WI38 (cell line): ENCODE data around the gene MED27.

Source experiments
- H3K4me3 ChIP-seq: 2 replicates; pipeline ENCODE4 v1.5.1; 2011; ENCODE audit warnings: low read depth, mild to moderate bottlenecking, control low read depth, low read length
- CTCF ChIP-seq: IDR thresholded peaks from 2 replicates; pipeline ENCODE4 v1.5.1; 2012; ENCODE audit warnings: low read depth, mild to moderate bottlenecking, control low read depth, low read length

The MED27 gene

GRCh38 chr9:131976157-131977108 lies 103.2 kb downstream of the MED27 start:
- H3K4me3 ChIP-seq: no peak overlapping the region
- no peak for TF ChIP-seq CTCF

DNA sequence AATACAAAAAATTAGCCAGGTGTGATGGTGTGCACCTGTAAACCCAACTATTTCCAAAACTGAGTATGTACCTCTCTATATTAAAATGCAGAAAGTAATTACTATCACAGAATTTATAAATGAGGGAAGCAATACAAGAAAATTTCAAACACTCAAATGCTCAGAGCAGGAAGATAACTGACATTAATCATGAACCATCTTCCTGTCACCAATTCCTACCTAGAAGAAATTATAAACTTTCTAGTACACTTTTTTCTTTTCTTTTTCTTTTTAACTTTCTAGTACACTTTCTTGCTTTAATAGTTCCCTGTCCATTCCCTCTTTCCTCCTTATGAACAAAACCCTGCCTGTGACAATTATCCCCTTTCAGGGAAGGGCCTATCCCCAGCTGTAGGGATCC lies 106.8 kb downstream of the MED27 start:
- no peak for TF ChIP-seq CTCF
- no peak overlapping the region for H3K4me3 ChIP-seq

DNA sequence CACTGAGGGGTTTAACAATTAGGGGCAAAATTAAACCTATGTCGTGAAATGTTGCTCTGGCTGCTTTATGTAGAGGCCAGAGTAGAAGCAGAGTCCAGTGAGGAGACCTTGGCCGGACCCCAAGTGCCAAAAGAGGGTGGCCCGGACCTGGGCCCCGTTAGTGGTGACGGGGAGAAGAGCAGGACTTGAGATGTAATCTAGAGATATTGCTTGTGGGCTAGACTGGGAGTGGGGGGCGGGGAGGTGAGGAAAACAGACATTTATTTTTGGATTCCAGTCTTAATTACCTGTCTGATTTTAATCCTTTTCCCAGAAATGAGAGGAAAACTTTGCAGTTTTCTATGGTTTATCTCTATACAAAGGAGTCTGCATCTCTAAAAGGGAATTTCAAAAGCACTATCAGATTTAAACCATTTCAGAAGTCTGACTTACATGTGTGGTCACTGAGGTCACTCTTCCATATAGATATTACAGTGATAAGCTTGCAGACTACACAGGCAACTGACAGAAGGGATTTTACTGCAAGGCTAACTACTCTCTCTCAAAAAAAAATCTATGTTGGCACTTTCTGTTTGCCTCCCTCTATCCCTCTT lies 108.1 kb downstream of the MED27 start:
- TF ChIP-seq CTCF: no peak
- H3K4me3 ChIP-seq: no peak overlapping the region

DNA sequence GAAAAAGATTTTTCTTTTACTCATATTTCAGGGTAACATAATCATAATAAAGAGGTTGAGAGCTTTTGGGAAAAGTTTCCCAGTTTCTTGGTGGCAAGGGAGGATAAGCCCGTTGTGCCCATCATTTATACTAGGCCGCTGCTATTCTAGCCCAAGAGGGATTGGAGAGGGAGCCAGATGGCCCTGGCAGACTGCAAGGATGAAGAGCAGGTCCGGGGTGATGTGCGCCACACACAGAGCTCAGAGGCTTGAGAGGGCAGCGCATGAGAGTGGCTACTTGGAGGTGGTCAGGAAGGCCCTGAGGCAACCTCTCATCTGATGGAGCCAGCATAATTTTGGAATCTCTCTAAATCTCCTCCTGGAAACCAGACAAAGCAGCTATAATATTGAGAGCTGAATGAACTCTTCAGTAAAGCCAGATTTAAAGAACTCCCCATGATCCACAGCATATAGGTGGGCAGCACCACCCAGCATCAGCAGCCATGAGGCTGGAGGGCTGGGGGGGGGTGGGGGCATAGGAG lies 110.1 kb downstream of the MED27 start:
- H3K4me3 ChIP-seq: no peak overlapping the region

GRCh38 chr9:131968632-131969031 lies 111.0 kb downstream of the MED27 start:
- H3K4me3 ChIP-seq: no peak overlapping the region
- TF ChIP-seq CTCF: no peak

More for the DNA sequence above, 110.1 kb downstream of the MED27 start:
- TF ChIP-seq CTCF: no peak

- no peak overlapping the region for H3K4me3 ChIP-seq
- no peak for TF ChIP-seq CTCF
Measured at GRCh38 chr9:131965841-131966240, 113.8 kb downstream of the MED27 start.

GRCh38 chr9:131965103-131965502 lies 114.6 kb downstream of the MED27 start:
- H3K4me3 ChIP-seq: no peak overlapping the region
- no peak for TF ChIP-seq CTCF
